NCI-H2196 treated with DMSO at 0.1 percent for 48 hours (cell line): ENCODE data around the gene IMMT.
"Not testable (repeated sequence)": the region's sequence is repeated elsewhere in the genome, so short reads cannot be mapped to it uniquely, and the experiment has no call there.

Source experiments
- DNase-seq: peaks from one replicate; lab custom pipeline; 2025; ENCODE audit not compliant: unreplicated experiment; lab: John Stamatoyannopoulos, UW

The IMMT gene

DNA sequence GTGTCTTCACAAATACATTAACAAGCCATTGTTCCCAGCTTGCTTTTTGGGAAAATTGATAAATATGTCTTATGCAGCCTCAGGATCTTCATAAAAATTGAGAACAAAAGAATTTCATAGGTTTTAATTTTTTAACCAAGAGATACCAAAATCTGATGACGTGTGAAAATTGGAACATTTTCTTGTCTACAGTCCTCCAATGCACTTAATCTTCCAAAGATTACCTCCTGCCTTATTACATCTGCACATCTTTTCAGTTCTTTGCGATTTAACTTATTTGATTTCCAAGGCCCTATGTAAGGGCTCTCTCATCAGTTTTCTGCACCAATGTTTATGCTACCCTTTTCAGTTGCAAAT is 7.1 kb upstream of the IMMT start:
- no peak for DNase-seq

DNA sequence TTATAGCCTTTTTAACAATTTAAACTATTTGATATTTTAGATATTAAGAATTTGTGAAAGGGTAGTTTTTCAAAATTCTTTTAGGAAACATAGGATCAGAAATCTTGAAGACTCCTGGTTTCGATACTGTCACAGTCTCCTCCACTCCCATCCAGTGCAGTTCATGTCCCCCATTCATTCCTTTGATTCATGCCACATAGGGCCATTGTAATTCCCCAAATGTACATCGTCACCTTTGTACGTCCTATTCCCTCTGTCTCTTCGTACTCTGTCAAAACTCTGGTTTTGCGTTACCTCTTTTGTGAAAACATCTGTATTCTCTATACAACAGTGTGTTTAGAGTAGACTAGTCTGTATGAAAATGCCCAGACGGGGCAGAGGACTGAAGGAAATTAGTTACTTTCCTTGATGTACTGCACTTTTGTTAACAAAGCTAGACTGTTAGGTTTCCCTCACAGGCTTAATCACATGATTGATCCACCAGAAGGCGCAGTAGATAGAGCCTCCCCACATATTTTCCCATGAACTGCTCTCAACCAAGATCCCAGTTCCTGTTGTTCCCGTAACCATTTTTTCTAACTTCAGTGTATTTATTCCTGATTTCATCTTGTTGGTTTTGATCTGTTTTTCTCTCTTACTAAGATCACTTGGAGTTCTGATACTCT is 6.5 kb upstream of the IMMT start:
- no peak for DNase-seq

DNA sequence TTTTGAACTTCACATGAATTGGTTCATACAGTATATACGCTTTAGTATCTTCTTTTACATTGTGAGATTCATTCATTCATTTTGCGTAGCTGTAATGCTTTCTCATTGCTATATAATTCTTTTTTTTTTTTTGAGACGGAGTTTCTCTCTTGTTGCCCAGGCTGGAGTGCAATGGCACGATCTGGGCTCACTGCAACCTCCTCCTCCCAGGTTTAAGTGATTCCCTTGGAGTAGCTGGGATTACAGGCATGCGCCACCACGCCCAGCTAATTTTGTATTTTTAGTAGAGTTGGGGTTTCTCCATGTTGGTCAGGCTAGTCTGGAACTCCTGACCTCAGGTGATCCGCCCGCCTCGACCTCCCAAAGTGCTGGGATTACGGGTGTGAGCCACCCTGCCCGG is 5.3 kb upstream of the IMMT start:
- not testable (repeated sequence) for DNase-seq

DNA sequence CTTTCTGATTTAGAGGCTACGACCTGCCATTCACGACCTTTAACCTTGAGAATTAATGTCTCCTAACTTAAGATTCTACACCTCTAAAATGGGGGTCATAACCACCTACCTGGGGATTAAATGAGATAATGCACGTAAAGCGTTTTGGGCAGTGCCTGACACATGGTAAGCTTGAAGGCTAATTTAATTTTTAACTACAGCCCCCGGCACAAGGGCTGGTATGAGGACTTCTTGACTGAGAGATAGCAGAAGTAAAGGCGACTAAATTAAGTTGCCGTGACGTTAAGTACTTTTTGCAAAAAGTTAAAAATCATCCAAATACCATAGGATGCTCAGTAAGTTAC is 4.5 kb upstream of the IMMT start:
- no peak for DNase-seq

DNA sequence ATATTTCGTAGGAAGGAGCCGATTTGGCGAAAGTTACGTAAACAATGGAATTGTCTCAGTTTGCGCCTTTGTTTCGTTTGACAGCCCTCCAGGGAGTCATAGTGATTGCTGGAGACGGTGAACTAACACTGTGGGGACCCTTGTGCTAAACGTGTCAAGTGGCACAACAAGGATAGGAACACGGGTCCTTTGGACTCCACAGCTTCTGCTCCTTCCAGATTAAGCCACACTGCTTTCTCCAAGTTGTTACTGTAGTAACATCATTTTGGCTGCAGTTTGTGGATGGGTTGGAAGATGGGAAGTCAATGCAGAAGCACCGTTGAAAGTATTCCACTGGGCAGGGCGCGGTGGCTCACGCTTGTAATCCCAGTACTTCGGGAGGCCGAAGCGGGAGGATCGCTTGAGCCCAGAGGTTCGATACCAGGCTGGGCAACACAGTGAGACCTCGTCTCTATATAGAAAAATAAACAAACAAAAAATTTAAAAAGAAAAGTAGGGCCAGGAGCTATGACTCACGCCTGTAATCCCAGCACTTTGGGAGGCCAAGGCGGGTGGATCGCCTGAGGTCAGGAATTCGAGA is 636 bp upstream of the IMMT start:
- DNase-seq, result no peak

DNA sequence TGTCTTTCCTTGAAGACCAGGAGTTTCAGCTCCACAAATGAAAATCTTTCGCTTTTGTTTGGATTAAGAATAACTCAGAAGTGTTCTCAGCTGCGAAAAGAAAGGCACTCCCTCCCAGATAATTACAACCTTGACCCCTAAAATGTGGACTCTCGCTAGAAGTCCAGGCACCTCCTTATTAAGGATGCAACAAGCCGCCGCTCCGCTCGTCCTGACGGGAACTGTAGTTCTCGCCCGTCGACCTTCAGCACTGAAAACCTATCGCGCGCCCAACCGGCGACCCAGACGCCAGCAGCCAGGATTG is 559 bp downstream of the IMMT start:
- no peak for DNase-seq

DNA sequence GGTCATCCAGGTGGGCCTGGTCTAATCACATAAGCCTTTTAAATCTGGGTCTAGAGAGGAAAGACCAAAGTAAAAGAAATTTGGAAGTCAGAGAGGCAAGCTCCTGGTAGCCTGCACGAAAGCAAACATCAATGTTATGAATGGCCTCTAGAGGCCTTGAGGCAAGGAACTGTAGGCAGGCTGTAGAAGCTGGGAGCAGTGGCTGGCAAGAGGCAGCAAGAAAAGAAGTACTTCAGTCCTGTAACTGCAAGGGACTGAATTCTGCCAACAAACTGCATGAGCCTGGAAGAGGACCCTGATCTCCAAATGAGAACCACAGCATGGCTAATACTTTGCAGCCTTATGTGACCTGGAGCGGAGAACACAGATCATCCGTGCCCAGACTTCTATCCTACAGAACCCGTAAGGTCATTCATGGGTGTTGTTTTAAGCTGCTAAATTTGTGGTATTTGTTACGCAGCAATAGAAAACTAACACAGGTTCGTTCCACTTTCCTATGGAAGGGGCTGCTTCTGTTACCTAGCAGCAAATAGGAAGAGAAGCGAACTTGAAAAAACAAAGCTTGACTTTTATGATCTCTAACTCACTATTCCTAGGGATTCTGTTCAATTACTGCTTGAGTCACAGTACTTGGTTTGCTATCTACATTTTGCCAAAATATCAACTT is 1.2 kb downstream of the IMMT start:
- DNase-seq, result no peak

DNA sequence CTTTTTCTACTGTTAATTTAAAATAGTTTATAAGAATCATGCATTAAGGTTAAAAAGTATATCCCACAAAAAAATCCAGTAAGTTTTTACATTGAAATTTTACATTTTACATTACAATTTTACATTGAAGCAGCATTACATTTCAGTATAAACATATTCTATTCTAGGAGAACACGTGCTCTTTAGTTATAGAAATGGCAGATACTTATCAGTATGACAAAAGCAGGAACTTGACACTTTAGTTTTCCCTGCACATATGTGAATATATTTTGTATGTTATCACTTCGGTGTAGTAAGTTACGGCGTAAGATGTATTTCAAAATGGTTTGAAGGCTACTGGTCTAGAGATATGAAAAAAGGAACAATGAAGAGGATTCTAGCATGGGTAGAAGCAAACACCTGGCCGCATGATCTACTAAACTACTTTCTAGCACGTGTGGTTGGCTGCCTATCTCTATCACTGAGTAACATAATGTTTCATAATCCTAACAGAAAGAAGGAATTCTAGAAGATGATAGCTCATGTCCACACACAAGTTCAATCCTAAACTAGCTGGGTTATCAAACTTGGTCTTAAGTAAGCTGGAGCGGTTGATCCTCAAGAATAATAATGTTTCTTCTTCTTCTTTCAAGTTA is 5.4 kb downstream of the IMMT start:
- DNase-seq, result no peak

DNA sequence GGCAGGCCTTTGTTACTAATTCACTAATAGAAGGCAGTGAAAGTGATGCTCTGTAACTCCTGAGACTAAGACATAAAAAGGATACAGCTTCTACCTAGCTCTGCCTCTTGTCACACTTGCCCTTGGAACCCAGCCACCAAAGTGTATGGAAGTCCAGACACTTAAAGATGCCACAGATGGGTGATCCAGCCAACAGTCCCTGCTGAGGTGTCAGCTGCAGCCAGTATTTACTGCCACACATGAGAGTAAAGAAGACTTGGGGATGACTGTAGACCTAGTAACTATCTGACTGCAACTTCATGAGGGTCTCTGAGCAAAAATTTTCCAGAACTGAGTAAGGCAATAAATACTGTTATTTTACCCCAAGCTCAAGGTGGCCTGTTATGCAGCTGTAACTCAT is 8.8 kb downstream of the IMMT start:
- DNase-seq, result no peak

DNA sequence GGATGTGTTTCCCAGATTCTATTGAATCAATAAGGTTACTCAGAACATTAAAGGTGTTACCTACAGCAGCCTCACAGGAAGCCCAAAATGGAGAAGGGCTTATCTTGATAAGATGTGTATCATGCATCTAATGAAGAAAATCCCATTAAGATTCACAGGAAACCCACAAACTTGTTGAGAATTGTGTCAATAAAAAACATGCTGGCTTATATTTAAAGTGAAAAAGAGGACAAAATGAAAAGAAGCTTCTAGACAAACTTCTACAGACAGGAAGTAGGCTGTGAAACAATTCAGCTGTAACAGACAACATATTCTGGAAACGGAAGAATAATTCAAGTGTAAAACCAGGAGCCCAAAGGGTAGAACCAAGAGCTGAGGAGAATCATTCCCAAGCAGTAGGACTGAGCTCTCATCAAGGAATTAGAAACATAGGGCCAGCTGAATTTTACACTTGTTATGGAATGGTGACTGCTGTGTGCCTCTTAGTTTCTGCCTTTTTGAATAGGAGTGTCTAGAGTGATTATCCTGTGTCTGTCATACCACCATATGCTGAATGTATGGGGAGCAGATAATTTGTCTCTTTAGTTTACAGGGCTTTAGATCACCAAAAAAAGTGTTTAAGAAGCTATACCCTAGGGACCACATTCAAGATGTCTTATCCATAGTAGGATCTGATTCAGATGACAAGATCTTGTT is 9.6 kb downstream of the IMMT start:
- no peak for DNase-seq

DNA sequence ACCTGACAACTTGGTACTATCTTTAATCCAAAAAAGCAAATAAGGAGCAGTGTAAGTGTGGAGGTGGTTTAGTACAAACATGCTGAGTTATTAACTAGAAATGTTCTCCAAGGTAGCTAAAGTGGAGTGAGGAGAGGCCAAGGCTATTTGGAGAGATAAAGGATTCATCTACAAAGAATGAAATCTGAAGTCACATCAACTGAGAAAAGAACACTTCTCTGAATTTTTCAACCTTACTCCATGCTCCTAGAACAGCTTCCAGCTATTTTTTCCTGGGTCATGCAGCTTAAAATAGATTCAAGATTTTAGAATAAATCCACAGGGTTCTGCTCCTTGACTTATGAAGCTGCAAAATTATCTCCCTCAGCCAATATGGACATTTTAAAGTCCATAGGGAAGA is 18.7 kb downstream of the IMMT start:
- no peak for DNase-seq

DNA sequence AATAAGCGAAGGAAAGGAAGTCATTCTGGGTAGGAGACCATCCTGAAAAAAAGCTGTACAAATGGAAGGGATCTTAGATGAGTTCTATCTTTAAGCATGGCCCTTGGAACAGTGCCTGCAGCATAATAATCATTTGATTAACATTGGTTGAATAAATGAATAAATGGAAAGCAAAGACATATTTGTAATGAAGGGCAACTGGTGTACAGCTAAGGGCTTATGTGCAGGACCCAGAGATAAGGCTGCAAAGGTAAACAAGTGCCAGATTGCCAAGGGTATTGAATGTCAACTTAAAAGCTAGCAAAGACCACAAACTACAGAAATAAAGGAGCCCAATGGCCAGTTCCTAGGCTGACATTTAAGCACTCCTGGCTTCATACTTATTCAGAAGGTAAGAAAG is 19.4 kb downstream of the IMMT start:
- DNase-seq, result no peak

DNA sequence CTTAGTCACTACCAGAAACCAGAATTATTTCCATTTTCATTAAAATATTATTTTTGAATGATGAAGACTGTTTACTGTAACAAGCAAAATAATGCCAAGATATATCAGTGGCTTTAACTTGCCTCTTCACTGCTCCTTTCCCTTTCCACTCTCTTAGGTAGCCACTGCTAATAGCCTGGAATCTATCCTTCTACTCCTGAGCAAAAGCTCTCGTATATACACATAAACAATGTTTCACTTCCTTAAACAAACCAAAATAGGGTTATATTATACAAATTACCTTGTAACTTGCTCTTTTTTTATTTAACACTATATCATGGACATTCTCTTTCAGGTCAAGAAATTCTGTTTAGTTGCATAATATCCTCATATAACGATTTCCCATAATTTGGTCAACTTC is 20.8 kb downstream of the IMMT start:
- no peak for DNase-seq

DNA sequence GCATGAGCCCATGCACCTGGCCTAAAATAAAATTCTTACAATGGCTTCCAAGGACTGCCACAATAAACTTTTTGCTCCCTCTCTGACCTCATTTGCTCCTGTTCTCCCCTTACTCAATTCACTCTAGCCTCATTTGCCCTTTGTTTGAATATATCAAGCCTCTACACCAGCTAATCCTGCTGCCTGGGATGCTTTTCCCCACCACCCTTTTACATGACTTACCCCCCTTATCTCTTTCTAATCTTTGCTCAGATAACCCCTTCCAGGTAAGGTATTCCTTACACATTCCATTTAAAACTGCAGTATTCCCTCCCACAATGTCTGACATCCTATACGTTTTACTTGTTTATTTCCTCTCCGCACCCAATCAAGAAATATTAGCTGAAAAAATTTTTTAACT is 22.7 kb downstream of the IMMT start:
- no peak for DNase-seq

DNA sequence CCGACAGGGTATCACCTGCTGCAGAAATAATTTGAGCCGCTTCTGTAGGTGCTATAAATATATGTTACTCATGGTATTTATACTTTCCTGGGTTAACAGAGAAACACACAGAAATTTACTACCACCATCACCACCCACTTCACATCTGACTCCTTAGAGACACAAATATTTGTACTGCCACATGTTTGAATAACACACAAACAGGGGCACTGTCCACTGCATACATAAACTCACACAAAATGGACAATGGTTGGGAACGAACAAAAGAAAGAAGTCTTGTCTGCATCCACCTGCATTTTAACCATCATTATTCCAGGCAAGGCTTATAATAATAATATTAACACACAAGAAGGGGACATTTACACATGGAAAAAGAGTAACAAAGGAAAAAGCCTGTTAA is 24.0 kb downstream of the IMMT start:
- no peak for DNase-seq

DNA sequence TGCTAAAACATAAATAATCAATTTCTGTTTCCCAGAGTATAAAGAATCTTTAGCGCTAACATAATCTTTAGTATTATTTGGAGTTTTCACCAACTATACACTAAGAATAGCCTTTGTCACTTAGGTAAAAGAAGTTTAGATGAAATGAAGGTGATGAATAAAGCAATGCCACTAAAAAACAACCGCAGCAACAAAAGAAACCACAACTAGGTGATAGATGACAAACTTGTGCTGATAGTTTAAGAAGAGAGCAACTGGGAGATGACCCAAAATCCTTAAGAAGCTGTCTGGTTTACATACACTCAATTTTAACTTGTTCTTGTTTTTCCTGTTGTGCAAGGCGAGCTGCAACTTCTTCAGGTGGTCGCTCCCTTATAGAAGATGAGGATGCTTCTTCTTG is 24.8 kb downstream of the IMMT start:
- DNase-seq, result no peak

DNA sequence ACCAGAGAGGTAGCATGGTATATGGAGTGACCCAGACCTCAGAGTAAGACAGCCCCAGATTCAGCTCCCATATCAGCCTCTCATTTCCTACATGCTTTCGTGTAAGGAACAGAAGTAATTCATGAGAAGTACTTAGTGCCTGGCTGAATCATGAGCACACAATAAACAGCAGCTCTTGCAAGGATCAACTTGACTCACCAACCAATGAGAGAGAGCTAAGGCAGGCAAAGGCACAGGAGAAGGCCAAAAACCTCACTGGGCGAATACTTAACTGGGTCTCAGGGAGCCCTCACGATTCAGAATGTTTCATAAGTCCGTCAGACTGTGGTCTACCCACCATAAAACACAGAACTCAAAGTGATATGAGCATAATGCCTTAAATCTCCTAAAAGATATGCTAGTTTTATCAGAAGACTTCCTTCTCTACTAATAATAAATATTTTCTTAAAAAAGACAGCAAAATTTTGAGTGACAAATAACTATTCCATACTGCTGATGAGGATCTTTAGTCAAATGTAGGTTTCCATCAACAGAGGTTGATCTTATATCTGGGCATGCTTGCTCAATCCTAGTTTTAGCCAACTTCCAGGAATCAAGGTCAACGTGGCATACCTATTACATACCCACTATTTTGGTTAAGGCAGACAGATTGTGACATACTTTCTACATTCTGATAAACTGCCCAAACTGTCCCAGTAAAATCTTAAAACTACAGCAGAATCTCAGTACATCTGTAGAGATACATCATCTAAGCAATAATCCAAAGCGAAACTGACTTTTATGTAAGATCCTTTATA is 34.9 kb downstream of the IMMT start:
- no peak for DNase-seq

DNA sequence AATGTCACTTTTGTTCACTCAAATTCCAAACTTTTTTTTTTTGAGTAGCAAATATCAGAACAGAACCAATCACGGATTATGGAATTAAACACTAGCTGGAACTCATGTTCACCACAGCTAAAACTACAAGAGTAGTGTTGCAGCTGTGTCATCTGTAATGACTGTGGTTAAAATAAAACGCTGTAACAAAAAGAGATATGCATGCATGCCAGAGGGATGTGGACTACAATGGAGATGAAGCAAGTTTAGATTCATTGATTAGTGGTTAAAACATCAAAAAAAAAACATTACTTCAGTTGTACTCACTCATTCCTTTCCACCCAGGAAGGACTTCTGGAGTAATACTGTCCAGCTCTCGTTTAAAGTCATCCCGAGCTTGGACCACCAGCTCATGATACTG is 37.0 kb downstream of the IMMT start:
- DNase-seq, result no peak

DNA sequence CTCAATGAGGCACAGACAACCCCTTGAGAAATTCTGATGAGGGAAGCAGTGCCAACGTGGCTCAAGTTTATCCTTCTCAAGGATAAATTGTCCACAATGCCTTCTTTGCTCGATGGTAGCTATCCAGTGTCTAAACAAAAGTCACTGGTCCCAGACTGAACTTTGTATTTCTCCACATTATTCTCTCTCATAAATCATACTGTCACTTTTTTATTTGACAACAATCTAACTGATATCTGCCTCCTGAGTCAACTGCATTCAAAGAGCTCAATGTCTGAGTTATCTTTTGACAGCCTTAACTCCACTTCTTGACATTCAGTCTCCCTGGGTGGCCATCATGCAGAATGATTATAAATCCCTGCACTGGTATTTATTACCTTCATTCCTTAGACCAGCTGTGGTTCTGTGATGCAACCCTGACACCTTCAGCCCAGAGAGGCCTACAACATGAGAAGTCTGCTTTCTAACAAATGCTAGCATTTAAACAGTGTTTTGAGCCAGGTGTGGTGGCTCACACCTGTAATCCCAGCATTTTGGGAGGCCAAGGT is 38.2 kb downstream of the IMMT start:
- no peak for DNase-seq

DNA sequence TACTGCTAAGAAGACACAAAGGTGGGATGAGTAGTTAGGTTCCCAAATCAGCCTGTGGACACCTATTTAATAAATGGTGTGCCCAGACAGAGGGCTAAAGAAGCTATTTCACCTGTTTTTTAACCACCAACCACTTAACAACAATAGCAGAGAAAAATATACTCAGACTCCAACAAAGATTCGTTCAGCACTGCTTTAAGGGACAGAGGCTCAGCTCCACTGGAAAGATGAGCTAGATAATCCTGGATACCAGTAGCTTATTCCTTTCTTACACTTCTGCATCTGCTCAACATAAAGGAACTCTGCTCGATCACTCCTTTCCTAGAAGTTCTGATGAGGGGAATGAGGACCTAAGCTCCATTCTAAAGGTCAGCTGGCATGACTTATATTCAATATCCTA is 44.8 kb downstream of the IMMT start:
- no peak for DNase-seq

DNA sequence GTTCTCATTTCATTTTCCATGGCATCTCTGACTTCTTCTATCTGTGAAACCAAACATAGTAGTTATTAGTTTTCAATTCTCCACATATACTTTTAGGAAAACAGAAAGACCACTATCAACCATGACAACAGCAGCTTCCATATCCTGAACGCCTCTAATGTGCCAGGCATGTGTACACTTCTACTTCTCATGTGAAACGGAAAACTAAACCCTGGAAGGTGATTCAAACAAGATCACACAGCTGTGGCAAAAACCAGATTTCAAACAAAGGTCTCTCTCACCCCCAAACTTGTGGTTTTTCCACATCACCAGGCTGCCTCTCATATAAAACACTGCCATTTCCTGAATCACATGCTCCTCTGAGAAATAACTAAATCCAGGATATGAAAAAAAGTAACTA is 47.5 kb downstream of the IMMT start:
- no peak for DNase-seq
